GM08714 (cell line): Measurements from ENCODE around the gene FLACC1.
"Not testable (repeated sequence)": the region's sequence is repeated elsewhere in the genome, so short reads cannot be mapped to it uniquely, and the experiment has no call there.

Experiments
- H3K4me3 ChIP-seq: fragments of 200-500 bp; sonication (Bioruptor generic); 2 replicates; pipeline ENCODE4 v1.5.1; 2014; ENCODE audit warnings: mild to moderate bottlenecking, low read length, inconsistent platforms
- ZNF274 ChIP-seq: IDR thresholded peaks from 2 replicates; pipeline ENCODE4 v1.6.1; 2012; ENCODE audit warnings: mild to moderate bottlenecking, low read depth, low read length

FLACC1 gene

DNA sequence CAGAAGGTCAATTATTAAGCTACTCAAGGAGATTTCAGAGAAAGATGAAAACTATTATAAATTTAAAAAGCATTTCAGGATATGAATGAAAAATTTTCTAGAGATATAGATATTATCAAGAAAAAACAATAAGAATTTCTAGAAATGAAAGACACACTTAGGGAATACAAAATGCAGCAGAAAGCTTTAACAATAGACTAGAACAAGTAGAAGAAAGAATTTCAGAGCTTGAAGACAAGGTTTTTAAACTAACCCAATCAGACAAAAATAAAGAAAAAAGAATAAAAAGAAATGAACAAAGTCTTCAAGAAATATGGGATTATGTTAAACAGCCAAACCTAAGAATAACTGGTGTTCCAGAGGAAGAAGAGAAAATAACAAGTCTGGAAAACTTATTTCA, 34.4 kb downstream of the FLACC1 start:
- no peak for TF ChIP-seq ZNF274
- no peak overlapping the region for H3K4me3 ChIP-seq

DNA sequence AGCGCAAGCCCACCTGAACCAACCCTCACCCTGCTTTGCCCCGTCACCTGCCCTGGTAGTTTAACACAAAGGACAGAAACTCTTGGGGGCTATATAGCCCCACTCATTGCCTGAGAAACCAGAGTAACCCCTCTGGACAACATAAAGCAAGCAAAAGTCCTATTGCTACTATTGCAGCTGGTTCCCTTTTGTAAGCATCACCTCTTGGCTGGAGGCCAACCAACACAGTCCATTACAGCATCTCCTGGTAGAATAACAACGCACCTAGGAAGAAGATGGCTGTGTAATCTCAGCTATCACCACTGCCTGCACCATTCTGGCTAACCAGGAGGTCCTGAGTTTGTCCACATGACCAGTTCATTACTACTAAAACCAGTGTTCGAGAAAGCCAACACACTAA, 36.4 kb downstream of the FLACC1 start:
- no peak overlapping the region for H3K4me3 ChIP-seq
- no peak for TF ChIP-seq ZNF274

DNA sequence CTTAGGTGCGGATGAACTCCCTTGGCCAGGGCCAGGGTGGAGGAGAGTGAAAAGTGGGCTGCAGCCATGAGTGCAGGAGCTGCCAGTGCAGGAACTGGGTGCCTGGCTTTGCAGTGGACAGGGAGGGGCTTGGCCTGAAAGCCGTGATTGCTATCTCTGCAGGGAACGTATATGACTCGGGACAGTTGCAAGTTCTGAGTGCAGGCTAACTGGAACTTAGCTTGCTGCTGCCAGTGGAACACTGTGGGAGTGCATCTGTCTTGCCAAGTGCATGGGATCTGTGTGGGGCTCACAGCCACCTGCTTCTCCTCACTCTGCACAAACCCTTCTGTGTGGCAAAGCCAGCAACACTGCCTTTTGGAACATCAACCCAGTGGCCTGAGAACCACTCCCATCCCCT, 36.9 kb downstream of the FLACC1 start:
- H3K4me3 ChIP-seq = no peak overlapping the region
- TF ChIP-seq ZNF274 = no peak

DNA sequence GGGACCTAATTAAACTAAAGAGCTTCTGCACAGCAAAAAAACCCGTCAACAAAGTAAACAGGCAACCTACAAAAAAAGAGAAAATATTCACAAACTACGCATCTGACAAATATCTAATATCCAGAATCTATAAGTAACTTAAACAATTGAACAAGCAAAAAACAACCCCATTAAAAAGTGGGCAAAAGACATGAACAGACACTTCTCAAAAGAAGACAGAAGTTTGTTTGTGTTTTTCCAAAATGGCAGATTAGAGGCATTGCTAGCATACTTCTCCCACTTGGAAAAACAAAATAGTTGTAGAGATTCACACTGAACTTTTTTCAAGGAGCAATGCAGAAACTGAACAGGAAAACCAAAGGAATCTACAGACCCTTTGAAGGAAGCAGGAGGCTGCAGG, 37.6 kb downstream of the FLACC1 start:
- no peak for TF ChIP-seq ZNF274
- no peak overlapping the region for H3K4me3 ChIP-seq

DNA sequence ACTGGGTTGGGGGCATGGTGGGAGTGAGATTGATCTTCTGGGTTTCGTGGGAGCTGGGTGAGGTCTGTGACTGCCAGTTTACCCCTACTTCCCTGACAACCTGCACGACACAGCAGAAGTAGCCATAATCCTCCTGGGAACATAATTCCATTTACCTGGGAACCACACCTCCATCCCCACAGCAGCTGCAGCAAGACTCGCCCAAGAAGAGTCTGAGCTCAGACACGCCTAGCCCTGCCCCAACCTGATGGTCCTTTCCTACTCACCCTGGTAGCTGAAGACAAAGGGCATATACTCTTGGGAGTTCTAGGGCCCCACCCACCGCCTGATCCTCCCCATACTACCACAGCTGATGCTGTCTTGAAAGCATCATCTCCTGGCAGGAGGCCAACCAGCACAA, 43.8 kb downstream of the FLACC1 start:
- no peak overlapping the region for H3K4me3 ChIP-seq
- no peak for TF ChIP-seq ZNF274

DNA sequence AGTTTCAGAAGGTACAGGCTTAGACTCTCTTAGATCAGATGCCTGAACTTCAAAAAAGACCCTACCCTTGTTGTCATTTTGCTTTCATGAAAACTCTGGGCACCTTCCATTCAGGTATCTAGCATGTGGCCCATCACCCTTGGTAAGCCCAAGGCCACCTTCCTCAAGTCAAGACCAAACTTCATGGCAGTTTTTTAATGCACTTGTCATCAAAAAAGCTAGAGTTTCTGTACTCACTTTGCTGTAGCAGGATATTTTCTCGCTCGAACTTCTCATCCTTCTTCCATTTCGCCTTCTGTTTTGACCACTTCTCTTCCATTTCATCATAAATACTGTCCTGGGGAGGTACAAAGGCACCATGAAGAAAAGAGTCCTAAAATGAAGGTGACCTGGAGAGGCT, 48.2 kb downstream of the FLACC1 start:
- no peak for TF ChIP-seq ZNF274
- no peak overlapping the region for H3K4me3 ChIP-seq

DNA sequence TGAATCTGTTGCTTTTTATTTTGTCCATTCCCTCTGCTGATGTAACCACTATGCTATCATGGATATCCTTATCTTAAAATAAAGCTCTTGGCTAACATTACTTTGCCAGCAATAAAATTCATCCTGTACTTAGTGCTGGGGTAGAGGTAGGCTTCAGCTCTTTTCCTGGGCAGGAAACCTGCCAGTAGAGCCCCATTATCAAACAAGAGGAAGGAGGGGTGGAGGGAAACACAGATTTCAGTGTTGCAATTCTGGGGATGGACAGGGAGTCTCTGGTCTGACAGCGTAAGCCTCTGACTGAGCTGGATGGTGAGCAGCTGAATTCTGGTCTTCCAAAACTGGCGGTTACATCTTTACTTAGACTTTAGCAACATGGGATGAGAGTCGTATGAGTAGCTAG, 49.3 kb downstream of the FLACC1 start:
- no peak overlapping the region for H3K4me3 ChIP-seq
- TF ChIP-seq ZNF274 = no peak

DNA sequence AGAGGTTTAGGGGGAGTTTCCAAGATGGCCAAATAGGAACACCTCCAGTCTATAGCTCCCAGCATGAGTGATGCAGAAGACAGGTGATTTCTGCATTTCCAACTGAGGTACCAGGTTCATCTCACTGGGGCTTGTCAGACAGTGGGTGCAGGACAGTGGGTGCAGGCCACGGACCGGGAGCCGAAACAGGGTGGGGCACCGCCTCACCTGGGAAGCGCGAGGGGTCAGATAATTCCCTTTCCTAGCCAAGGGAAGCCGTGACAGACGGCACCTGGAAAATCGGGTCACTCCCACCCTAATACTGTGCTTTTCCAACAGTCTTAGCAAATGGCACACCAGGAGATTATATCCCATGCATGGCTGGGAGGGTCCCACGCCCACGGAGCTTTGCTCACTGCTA, 57.2 kb downstream of the FLACC1 start:
- H3K4me3 ChIP-seq = not testable (repeated sequence)

DNA sequence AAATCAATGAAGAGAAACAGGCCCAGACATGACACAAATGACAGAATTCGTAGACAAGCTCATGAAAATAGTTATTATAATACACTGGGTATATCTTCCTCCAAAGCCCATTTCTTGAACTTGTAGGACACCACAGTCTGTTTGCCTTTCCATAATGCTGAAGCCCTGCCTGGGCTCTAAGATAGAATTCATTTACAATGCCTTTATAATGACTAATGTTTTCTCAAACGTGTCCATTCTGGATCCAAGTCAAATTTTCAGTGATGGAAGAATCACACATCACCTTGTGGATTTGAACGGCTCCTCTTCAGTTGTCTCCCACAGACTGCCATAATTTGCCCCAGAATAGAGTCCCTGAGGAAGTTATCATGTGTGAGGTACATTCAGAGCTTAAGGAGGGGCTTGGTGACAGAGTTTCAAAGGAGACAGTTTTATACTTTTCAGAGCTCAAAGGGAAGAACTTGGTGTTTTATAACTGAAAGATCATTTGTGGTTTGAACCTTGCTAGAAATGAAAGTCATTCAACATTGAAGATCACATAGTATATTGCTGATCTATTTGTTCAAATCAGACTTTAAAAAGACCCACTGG, 58.6 kb downstream of the FLACC1 start:
- H3K4me3 ChIP-seq = no peak overlapping the region
- TF ChIP-seq ZNF274 = no peak

DNA sequence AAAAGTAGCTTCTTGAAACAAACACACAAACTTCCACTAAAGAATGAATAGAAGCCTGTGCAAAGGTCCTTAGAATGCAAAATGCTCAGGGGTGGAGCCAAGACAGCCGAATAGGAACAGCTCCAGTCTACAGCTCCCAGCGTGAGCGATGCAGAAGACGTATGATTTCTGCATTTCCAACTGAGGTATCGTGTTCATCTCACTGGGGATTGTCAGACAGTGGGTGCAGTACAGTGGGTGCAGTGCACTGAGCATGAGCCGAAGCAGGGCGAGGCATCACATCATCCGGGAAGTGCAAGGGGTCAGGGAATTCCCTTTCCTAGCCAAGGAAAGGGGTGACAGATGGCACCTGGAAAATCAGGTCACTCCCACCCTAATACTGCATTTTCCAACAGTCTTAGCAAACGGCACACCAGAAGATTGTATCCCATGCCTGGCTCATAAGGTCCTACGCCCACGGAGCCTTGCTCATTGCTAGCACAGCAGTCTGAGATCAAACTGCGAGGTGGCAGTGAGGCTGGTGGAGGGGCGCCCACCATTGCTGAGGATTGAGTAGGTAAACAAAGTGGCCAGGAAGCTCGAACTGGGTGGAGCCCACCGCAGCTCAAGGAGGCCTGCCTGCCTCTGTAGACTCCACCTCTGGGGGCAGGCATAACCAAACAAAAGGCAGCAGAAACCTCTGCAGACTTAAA, 66.5 kb downstream of the FLACC1 start:
- not testable (repeated sequence) for H3K4me3 ChIP-seq

DNA sequence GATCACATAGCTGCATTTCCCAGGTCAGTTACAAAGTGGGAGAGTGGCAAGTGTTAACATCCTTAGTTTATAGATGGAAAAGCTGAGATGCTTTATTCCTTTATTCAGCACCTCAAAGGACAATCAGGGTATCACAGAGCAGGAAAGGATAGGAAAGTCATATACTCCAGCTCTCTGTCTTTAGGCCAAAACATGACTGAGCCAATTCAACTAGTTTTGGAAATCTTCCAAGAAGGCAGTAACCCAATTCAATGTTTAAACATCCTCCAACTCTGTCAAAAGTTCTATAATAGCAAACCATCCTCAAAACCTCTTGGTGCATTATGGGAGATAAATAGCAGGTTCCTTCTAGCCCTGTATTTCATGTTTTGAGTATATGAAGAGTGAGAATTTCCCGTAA, 71.6 kb downstream of the FLACC1 start:
- no peak for TF ChIP-seq ZNF274
- no peak overlapping the region for H3K4me3 ChIP-seq

DNA sequence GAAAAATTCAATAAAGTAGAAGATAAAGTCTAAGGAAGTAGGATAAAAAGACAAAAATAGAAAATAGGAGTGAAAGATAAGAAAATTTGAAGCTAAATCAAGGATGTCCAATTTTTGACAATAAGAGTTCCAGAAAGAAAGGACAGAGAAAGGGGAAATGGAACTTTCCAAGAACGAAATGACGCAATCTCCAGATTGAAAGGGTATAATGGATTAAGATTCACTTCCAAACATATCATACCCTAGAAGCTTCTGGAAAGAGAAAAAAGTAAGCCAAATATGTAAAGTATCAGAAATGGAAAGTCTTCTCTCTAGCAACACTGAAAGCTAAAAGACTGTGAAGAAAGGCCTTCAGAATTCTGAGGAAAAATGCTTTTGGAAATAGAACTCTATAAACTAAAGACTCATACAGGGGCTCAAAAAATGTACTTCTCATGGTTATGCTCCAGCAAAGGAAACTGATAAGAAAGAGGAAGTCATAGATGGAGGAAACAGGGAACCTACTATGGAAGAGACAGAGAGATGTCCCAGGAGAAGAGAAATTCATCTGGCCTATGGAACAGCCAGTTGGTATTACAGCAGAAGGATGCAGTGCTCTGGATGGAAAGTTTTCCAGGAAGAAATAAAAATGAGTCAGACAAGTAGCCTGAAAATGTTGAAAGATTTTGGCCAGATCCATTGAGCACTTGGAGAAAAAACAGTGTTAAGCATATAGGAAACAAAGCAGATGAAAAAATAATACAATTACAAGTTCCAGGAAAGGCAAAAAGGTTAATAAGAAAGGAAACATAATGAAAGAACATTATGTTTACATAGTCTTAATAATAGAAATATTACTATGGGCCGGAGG, 76.7 kb downstream of the FLACC1 start:
- TF ChIP-seq ZNF274 = no peak
- no peak overlapping the region for H3K4me3 ChIP-seq

DNA sequence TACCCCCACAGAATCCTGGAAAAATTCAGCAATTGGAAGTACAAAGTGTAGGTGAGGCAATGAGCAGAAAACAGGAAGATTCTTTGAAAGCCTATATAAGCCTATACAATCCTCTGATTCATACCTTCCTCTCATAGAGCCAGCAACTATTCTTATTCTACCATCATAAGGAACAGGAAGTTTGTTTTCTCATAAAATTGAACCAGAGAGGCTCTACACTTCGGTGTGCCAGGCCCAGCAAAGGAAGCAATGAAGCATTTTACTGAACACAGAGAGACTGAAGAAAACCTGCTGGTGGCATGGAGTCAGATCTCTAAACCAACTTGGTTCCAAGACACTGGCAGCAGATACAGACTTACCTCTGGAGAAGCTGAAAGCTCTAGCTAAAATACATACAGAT, 78.1 kb downstream of the FLACC1 start:
- H3K4me3 ChIP-seq = no peak overlapping the region
- no peak for TF ChIP-seq ZNF274

DNA sequence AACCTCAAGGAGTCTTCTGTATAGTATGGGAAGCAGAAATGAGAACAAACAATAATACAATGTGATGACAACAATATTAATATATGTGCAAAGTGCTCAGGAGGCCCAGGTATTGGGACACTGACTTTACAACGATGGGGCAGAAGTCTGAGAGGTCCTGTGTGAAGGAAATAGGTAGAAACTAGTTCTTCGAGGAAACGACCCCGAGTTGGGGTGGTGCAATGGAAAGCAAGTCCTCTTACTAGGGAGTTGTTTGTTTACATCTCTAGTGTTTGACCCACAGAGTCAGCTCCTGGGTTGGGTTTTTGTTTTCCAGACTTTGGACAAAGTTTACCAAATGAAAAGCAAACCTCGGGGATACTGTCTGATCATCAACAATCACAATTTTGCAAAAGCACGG, 80.6 kb downstream of the FLACC1 start:
- no peak overlapping the region for H3K4me3 ChIP-seq
- no peak for TF ChIP-seq ZNF274

DNA sequence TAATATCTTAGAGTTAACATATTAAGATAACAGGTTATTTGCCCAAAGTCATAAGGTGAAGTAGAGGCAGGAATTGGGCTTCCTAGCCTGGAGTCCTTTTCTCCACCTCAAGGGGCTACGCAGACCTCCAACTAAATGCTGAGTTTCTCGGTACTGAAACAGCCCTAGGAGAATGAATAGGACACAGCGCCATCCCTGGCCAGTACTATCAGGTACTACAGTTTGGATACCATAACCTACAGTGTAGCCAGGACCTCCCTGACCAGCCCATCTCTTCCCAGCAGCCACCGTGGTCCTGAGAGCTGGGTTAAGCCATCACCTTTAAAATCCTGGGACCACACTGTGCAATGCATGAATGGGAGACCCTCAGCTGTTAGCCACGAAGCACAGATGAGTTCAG, 81.2 kb downstream of the FLACC1 start:
- TF ChIP-seq ZNF274 = no peak
- no peak overlapping the region for H3K4me3 ChIP-seq

DNA sequence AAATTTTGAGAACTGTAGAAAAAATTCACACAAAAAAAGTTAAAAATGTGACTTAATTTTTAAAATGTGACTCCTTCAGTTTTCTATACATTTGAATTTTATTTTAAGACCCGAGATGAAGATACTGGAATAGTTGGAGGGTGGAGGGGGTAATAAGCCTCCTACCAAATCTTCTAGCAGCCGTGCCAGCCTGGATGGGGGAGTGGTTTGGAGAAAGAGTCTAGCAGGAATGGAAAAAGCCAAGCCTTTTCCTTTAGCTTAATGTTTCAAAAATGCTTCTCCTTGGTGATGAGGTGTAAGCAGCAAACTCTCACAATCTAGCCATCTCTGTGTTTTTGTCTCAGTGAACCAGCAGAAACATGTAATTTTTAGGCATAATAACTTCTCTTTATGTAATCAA, 82.1 kb downstream of the FLACC1 start:
- no peak for TF ChIP-seq ZNF274
- H3K4me3 ChIP-seq = no peak overlapping the region
